HCT116 (cell line): ENCODE data around the gene WDSUB1. TPM values are rescaled to one million over a fixed set of nuclear protein-coding genes. Genes with fewer than 3 reads are reported as not detected.

Source experiments
- ATAC-seq: fragments of 200-7000 bp; cut with Tn5 transposase; 2 replicates; pipeline ENCODE4 v1.9.1; 2020; ENCODE audit warnings: mild to moderate bottlenecking, moderate library complexity
- BruUV-seq: library from RNA; stranded (reverse); fragments of 400-500 nt; replicated peaks from 2 replicates; lab custom pipeline; 2021; lab: Mats Ljungman, UMichigan
- CTCF ChIA-PET: fragments of 300-600 bp; sonication (Branson Sonifier 250); formaldehyde crosslinking; loops from one replicate; lab custom pipeline; 2021; ENCODE audit warnings: antibody characterized with exemption; lab: Charles Lee
- POLR2A ChIA-PET: fragments of 300-600, 350-600 bp; sonication (Branson Sonifier 250); formaldehyde crosslinking; loops from one replicate; lab custom pipeline; 2021; ENCODE audit warnings: antibody characterized with exemption; lab: Charles Lee
- RAD21 ChIA-PET, 2 experiments: fragments of 300-600 bp; sonication (Branson Sonifier 250); formaldehyde crosslinking; loops; one replicate each; lab custom pipeline; 2023; ENCODE audit warnings: low total read pairs in 2 of 2; ENCODE audit not compliant: uncharacterized antibody in 2 of 2, unreplicated experiment in 2 of 2, low non-redundant PET in 1 of 2; lab: Charles Lee
- DNase-seq: peaks from one replicate; pipeline ENCODE4 v3.0.0-alpha.2; 2010; ENCODE audit warnings: low read depth, low spot score
- H2AFZ ChIP-seq: fragments of 200-600 bp; shearing (Covaris generic), sonication (generic); 2 replicates; pipeline ENCODE4 v1.6.1; 2017; ENCODE audit warnings: low read depth, mixed run types, mixed read lengths, antibody characterized with exemption, low read length; ENCODE audit not compliant: poor library complexity, severe bottlenecking
- H3K27ac ChIP-seq: 2 replicates; pipeline ENCODE4 v1.5.1; 2012; ENCODE audit warnings: low read depth, low read length
- H3K27me3 ChIP-seq: fragments of 200-600 bp; sonication (generic); 2 replicates; pipeline ENCODE4 v1.6.1; 2016; ENCODE audit warnings: mixed run types, low read length, mixed read lengths; ENCODE audit not compliant: insufficient read depth
- H3K36me3 ChIP-seq, 2 experiments: fragments of 200-500 bp in 1 of 2; fragments of 200-600 bp in 1 of 2; sonication (Bioruptor generic) in 1 of 2; sonication (generic) in 1 of 2; 2 replicates each; pipeline versions ENCODE4 v1.5.1 to v1.6.1; 2014 to 2016; ENCODE audit warnings: low read length in 2 of 2, inconsistent platforms in 1 of 2, mixed read lengths in 1 of 2, mixed run types in 1 of 2; ENCODE audit not compliant: insufficient read depth in 2 of 2, control insufficient read depth in 1 of 2
- H3K4me1 ChIP-seq, 2 experiments: fragments of 200-600 bp in 1 of 2; sonication (generic) in 1 of 2; 2 replicates each; pipeline versions ENCODE4 v1.5.1 to v1.6.1; 2012 to 2017; ENCODE audit warnings: low read length in 2 of 2, inconsistent platforms in 1 of 2, mild to moderate bottlenecking in 1 of 2, mixed read lengths in 1 of 2, mixed run types in 1 of 2, moderate library complexity in 1 of 2; ENCODE audit not compliant: insufficient read depth in 2 of 2, control insufficient read depth in 1 of 2
- H3K4me2 ChIP-seq: fragments of 200-600 bp; sonication (generic); 2 replicates; pipeline ENCODE4 v1.6.1; 2017; ENCODE audit warnings: mixed run types, low read length, mixed read lengths
- H3K4me3 ChIP-seq, 2 experiments: fragments of 200-600 bp in 1 of 2; sonication (generic) in 1 of 2; replicated peaks in 1 of 2; 2 replicates each; pipeline ENCODE4 v1.5.1; 2011 to 2016; ENCODE audit warnings: low read length in 2 of 2, control low read depth in 1 of 2, low read depth in 1 of 2, mild to moderate bottlenecking in 1 of 2, mixed read lengths in 1 of 2, mixed run types in 1 of 2
- H3K79me2 ChIP-seq: fragments of 200-600 bp; sonication (generic); 2 replicates; pipeline ENCODE4 v1.6.1; 2017; ENCODE audit warnings: mild to moderate bottlenecking, mixed run types, low read length, moderate library complexity, mixed read lengths; ENCODE audit not compliant: insufficient read depth
- H3K9ac ChIP-seq: fragments of 200-600 bp; sonication (generic); 2 replicates; pipeline ENCODE4 v1.6.1; 2016; ENCODE audit warnings: low read length, mixed read lengths
- H3K9me2 ChIP-seq: fragments of 200-600 bp; sonication (generic), shearing (Covaris generic); 2 replicates; pipeline ENCODE4 v1.6.1; 2017; ENCODE audit warnings: mixed run types, mild to moderate bottlenecking, moderate library complexity; ENCODE audit not compliant: insufficient read depth
- H3K9me3 ChIP-seq, 2 experiments: fragments of 200-500 bp in 1 of 2; fragments of 200-600 bp in 1 of 2; sonication (Bioruptor generic) in 1 of 2; sonication (generic) in 1 of 2; 2 replicates each; pipeline ENCODE4 v1.6.1; 2014 to 2017; ENCODE audit warnings: low read length in 2 of 2, mixed read lengths in 2 of 2, inconsistent platforms in 1 of 2, low read depth in 1 of 2, mild to moderate bottlenecking in 1 of 2, mixed run types in 1 of 2, moderate library complexity in 1 of 2; ENCODE audit not compliant: control insufficient read depth in 1 of 2, insufficient read depth in 1 of 2
- H4K20me1 ChIP-seq: fragments of 200-600 bp; sonication (generic), shearing (Covaris generic); 2 replicates; pipeline ENCODE4 v1.6.1; 2017; ENCODE audit warnings: mixed run types, mild to moderate bottlenecking, moderate library complexity; ENCODE audit not compliant: insufficient read depth
- CBX3 ChIP-seq: IDR thresholded peaks from 2 replicates; pipeline ENCODE4 v1.6.1; 2012; ENCODE audit warnings: low read depth
- ELF1 ChIP-seq: IDR thresholded peaks from 2 replicates; pipeline ENCODE4 v1.6.1; 2012; ENCODE audit warnings: low read depth, borderline replicate concordance
- EZH2 ChIP-seq: fragments of 200-600 bp; sonication (generic); IDR thresholded peaks from 2 replicates; pipeline ENCODE4 v1.6.1; 2017; ENCODE audit warnings: antibody characterized with exemption, mixed run types
- EZH2phosphoT487 ChIP-seq: fragments of 200-600 bp; IDR thresholded peaks from 2 replicates; pipeline ENCODE4 v1.6.1; 2018; ENCODE audit warnings: antibody characterized with exemption, borderline replicate concordance
- FOSL1 ChIP-seq: IDR thresholded peaks from 2 replicates; pipeline ENCODE4 v1.6.1; 2012; ENCODE audit warnings: low read depth
- POLR2AphosphoS5 ChIP-seq: IDR thresholded peaks from 2 replicates; pipeline ENCODE4 v1.6.1; 2011; ENCODE audit warnings: mild to moderate bottlenecking, low read depth, low read length, moderate library complexity
- RAD21 ChIP-seq: IDR thresholded peaks from 2 replicates; pipeline ENCODE4 v1.6.1; 2012; ENCODE audit warnings: low read depth, mild to moderate bottlenecking
- SIN3A ChIP-seq: IDR thresholded peaks from 2 replicates; pipeline ENCODE4 v1.6.1; 2012; ENCODE audit warnings: low read depth
- SP1 ChIP-seq: IDR thresholded peaks from 2 replicates; pipeline ENCODE4 v1.6.1; 2012; ENCODE audit warnings: low read depth
- TCF7L2 ChIP-seq: IDR thresholded peaks from 2 replicates; pipeline ENCODE4 v1.7.0; 2011; ENCODE audit warnings: borderline replicate concordance, inconsistent platforms; ENCODE audit not compliant: insufficient read depth, insufficient read length; ENCODE audit errors: extremely low read depth
- ZBTB33 ChIP-seq: IDR thresholded peaks from 2 replicates; pipeline ENCODE4 v1.6.1; 2011; ENCODE audit warnings: mild to moderate bottlenecking, low read length, moderate library complexity; ENCODE audit not compliant: insufficient replicate concordance; ENCODE audit errors: extremely low read depth
- intact Hi-C: fragments of 100-400 bp; cut with micrococcal nuclease; formaldehyde crosslinking; loops from 2 replicates; pipeline ENCODE4 v1.10.0; 2022
- total RNA-seq: library from RNA; stranded (reverse); gene quantifications from one replicate; pipeline ENCODE4 v1.2.1, GENCODE V29; 2021; ENCODE audit not compliant: unreplicated experiment
- TF ChIP-seq, protein P1 (sequence below), 3 experiments: fragments of 200-600 bp in 1 of 3; sonication (generic) in 1 of 3; IDR thresholded peaks in 2 of 3; conservative IDR thresholded peaks in 1 of 3; 2 replicates each; pipeline ENCODE4 v1.5.1; 2012 to 2017; ENCODE audit warnings: low read depth in 2 of 3, low read length in 2 of 3, antibody characterized with exemption in 1 of 3, borderline replicate concordance in 1 of 3, control low read depth in 1 of 3, mild to moderate bottlenecking in 1 of 3, mixed read lengths in 1 of 3, mixed run types in 1 of 3, moderate library complexity in 1 of 3; ENCODE audit not compliant: insufficient read depth in 1 of 3

The WDSUB1 gene
- total RNA-seq, 1 experiment from 2014 or later = 8.8 TPM

DNA sequence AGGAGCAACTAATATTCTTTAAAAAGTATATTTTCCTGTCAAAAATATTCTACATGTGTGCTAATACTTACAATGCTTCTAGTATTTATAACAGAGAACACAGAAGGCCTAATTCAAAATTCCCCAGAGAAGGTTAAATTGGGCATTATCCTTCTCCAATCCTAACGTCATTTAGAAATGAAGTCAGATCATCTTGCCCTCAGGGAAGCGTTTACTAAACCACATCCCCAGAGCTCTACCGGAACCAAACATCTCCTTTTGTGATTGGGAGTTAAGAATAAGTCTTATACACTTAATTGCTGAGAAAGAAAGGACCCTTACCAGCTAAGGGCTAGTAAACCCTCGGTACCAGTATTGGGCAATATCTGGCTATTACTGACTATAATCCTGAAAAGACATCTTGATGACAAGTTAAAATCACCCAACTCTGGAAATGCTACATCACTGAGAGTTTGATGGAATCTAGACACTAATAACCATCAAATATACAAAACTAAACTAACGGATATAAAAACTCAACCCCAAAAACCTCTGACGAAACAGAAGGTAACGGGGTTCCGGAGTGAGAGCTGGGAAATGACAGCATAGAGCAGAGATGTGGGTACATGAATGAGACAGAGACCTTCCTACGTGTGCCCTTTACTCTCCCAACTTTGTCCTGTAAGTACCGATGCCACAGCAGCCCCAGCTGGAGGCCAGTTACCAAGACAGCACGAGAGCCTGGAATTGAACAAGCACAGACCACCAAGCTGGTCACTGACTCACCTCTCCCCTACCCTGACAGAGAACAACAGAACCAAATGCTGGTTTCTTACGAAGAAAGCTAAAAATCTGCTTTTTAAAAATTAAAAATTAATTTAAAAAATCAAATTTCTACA, 35.0 kb downstream of the WDSUB1 start:
- ChIA-PET POLR2A (no interaction called here), CTCF (no interaction called here), RAD21 (no interaction called here)
- TF ChIP-seq SP1 (no peak), CBX3 (no peak), EZH2 (no peak), ELF1 (no peak)
- DNase-seq (no peak), ATAC-seq (no peak)
- Histone ChIP-seq H3K9me2 (no peaks in the 10 kb centered on the region), H3K9me3 (no peaks in the 10 kb centered on the region), H3K4me1 (peaks cover 15 to 25% of the 10 kb centered on the region in 2 experiments), H3K9ac (no peak overlapping the region), H3K27me3 (no peaks in the 10 kb centered on the region), H2AFZ (no peak overlapping the region), H3K79me2 (no peaks in the 10 kb centered on the region), H3K4me2 (no peak overlapping the region), H3K27ac (no peak overlapping the region), H4K20me1 (0 out of 2 replicates have a peak, but pooled peaks cover 4% of the 10 kb centered on the region), H3K4me3 (no peak overlapping the region), H3K36me3 (no peaks in the 10 kb centered on the region; a peak in 1 of 4 replicates)
- intact Hi-C loops = no loop called here
- BruUV-seq = no TSS peak

DNA sequence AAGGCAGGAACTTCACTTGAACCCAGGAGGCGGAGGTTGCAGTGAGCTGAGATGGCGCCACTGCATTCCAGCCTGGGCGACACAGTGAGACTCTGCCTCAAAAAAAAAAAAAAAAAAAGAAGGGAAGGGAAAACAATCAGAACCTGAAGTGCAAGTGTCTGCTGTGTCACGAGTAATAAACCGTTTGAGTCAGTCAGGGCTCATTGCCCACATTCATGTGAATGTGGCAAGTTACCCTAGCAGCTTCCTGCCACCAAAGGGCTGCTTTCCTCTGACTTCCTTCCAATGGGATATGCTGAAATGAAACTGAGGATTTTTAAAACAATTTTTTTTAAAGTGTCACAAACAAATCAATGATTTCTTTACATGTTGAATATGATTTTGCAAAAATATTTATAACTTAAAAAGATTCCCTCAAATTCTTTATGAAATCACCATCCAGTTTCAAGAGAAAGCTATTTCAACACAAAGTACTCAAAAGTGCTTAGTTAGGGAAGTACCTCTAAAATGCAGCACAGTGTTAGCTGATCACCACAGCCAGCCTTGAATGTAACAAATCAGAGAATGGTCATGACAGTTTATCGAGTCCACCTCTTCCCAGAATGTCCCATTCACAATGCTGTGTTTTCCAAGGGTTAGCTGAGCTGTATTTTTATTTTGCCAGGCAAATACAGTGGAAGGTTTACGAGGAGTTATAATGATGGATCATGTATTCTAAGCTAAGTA, 36.4 kb downstream of the WDSUB1 start:
- Histone ChIP-seq H3K36me3 (no peaks in the 10 kb centered on the region; a peak in 1 of 4 replicates), H3K79me2 (no peaks in the 10 kb centered on the region), H3K9me3 (no peaks in the 10 kb centered on the region), H3K9ac (peak overlapping the region; percentile 10; the same call in 1 of the 2 replicates), H3K27me3 (no peaks in the 10 kb centered on the region), H3K4me3 (no peak overlapping the region), H3K9me2 (no peaks in the 10 kb centered on the region), H3K4me2 (peak overlapping the region; percentile 38), H3K4me1 (peaks cover 15 to 25% of the 10 kb centered on the region in 2 experiments), H4K20me1 (0 out of 2 replicates have a peak, but pooled peaks cover 4% of the 10 kb centered on the region), H2AFZ (no peak overlapping the region), H3K27ac (peak overlapping the region; percentile 28; the same call in 1 of the 2 replicates)
- peak; percentile 89 for ATAC-seq
- POLR2A ChIA-PET = interaction anchor here (0.5 to 1.0 kb wide), 2 partner anchors 43 to 365 kb away, joined by 3 read pairs; no protein-coding TSS in a partner anchor
- CTCF ChIA-PET = interaction anchor here (0.7 to 1.2 kb wide), 2 partner anchors 214 to 358 kb away, joined by 3 to 4 read pairs; no protein-coding TSS in a partner anchor
- peak; percentile 84 for DNase-seq
- no TSS peak for BruUV-seq
- intact Hi-C loops = loop anchor here (10.0 kb wide), 1 partner anchor 465 kb away; the partner anchor contains the start of gene MARCHF7
- RAD21 ChIA-PET = interaction anchor here in 1 of 2 experiments (0.6 kb wide), 1 partner anchor 96 kb away, joined by 3 read pairs; no protein-coding TSS in a partner anchor
- no peak for TF ChIP-seq EZH2phosphoT487
- TF ChIP-seq EZH2 = no peak
- peak; percentile 65 for TF ChIP-seq FOSL1
- TF ChIP-seq ZBTB33 = no peak
- TF ChIP-seq, protein P1, sequence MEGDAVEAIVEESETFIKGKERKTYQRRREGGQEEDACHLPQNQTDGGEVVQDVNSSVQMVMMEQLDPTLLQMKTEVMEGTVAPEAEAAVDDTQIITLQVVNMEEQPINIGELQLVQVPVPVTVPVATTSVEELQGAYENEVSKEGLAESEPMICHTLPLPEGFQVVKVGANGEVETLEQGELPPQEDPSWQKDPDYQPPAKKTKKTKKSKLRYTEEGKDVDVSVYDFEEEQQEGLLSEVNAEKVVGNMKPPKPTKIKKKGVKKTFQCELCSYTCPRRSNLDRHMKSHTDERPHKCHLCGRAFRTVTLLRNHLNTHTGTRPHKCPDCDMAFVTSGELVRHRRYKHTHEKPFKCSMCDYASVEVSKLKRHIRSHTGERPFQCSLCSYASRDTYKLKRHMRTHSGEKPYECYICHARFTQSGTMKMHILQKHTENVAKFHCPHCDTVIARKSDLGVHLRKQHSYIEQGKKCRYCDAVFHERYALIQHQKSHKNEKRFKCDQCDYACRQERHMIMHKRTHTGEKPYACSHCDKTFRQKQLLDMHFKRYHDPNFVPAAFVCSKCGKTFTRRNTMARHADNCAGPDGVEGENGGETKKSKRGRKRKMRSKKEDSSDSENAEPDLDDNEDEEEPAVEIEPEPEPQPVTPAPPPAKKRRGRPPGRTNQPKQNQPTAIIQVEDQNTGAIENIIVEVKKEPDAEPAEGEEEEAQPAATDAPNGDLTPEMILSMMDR (IDR thresholded peaks at IDR 0.05 in 2 of 3, conservative IDR thresholded peaks at IDR 0.05 in 1 of 3; ENCODE audit: borderline replicate concordance in 1 of 3, insufficient read depth in 1 of 3, low read depth in 2 of 3, low read length in 2 of 3) = no peak
- peak; percentile 46 for TF ChIP-seq RAD21
- TF ChIP-seq SIN3A = no peak
- no peak for TF ChIP-seq TCF7L2
- TF ChIP-seq POLR2AphosphoS5 = 0 out of 2 replicates have a peak, but pooled peaks have one; percentile 44
